K562 (cell line): ENCODE data around the gene NR0B2. TPM values are rescaled to one million over a fixed set of nuclear protein-coding genes. Genes with fewer than 3 reads are reported as not detected.
A peak's percentile ranks its signal among the peaks of the same experiment; 100 is the strongest.

Experiments used
- ATAC-seq: fragments of 200-7000 bp; cut with Tn5 transposase; 3 replicates; pipeline ENCODE4 v1.9.1; 2020; ENCODE audit warnings: moderate library complexity
- BruUV-seq: library from RNA; stranded (reverse); fragments of 400-500 nt; replicated peaks from 2 replicates; lab custom pipeline; 2021; lab: Mats Ljungman, UMichigan
- CTCF ChIA-PET: fragments of 300-600 bp; formaldehyde crosslinking; extraction: SDS; loops from one replicate; lab custom pipeline; 2021; ENCODE audit warnings: low intra/inter-chr PET ratio; lab: Yijun Ruan, JAX
- POLR2A ChIA-PET: fragments of 300-600, 350-650 bp; sonication (Branson Sonifier 250); formaldehyde crosslinking; extraction: SDS; loops from one replicate; lab custom pipeline; 2021; ENCODE audit warnings: antibody characterized with exemption, inconsistent platforms; lab: Yijun Ruan, JAX
- DNase-seq, 4 experiments: peaks; one replicate each; pipeline versions ENCODE4 v3.0.0 to v3.0.0-alpha.2; 2011 to 2018; ENCODE audit warnings: low spot score in 3 of 4, mixed read lengths in 3 of 4; ENCODE audit errors: extremely low read depth in 1 of 4
- FAIRE-seq: peaks from 2 replicates; lab custom pipeline; 2011; peaks lifted over from hg19 to GRCh38; lab: Jason Lieb, UNC
- H2AFZ ChIP-seq: 2 replicates; pipeline ENCODE4 v1.6.0; 2011; ENCODE audit warnings: low read depth, low read length, control low read depth, inconsistent platforms
- H3K27ac ChIP-seq: fragments of 200-600 bp; 3 replicates; pipeline ENCODE4 v1.8.0; 2011; ENCODE audit warnings: low read depth, mild to moderate bottlenecking, control low read depth, inconsistent platforms, low read length, moderate library complexity, mixed read lengths; ENCODE audit errors: extremely low read depth
- H3K27me3 ChIP-seq, 2 experiments: fragments of 300-600 bp in 1 of 2; 2 replicates in 1 of 2; 3 replicates in 1 of 2; pipeline versions ENCODE4 v1.6.0 to v1.8.0; 2011; ENCODE audit warnings: inconsistent platforms in 2 of 2, low read length in 2 of 2, mild to moderate bottlenecking in 1 of 2, mixed read lengths in 1 of 2, moderate library complexity in 1 of 2; ENCODE audit not compliant: control insufficient read depth in 2 of 2, insufficient read depth in 2 of 2
- H3K36me3 ChIP-seq: fragments of 300-600 bp; 3 replicates; pipeline ENCODE4 v1.8.0; 2011; ENCODE audit warnings: mild to moderate bottlenecking, low read length, inconsistent platforms; ENCODE audit not compliant: control insufficient read depth, insufficient read depth
- H3K4me1 ChIP-seq, 2 experiments: fragments of 200-600 bp in 1 of 2; replicated peaks in 1 of 2; 2 replicates in 1 of 2; 3 replicates in 1 of 2; pipeline versions ENCODE4 v1.5.1 to v1.8.0; 2011; ENCODE audit warnings: inconsistent platforms in 2 of 2, low read length in 2 of 2, mild to moderate bottlenecking in 1 of 2, mixed read lengths in 1 of 2, moderate library complexity in 1 of 2; ENCODE audit not compliant: control insufficient read depth in 2 of 2, insufficient read depth in 2 of 2
- H3K4me2 ChIP-seq: 2 replicates; pipeline ENCODE4 v1.6.1; 2011; ENCODE audit warnings: low read length, control low read depth, inconsistent platforms, mixed read lengths; ENCODE audit not compliant: insufficient read depth
- H3K4me3 ChIP-seq: fragments of 200-600 bp; sonication (generic), shearing (Covaris generic); 2 replicates; pipeline ENCODE4 v1.5.1; 2016; ENCODE audit warnings: control low read depth, inconsistent platforms
- H3K79me2 ChIP-seq: fragments of 200-600 bp; 3 replicates; pipeline ENCODE4 v1.8.0; 2011; ENCODE audit warnings: low read length, inconsistent platforms; ENCODE audit not compliant: control insufficient read depth, insufficient read depth
- H3K9ac ChIP-seq, 2 experiments: 2 replicates each; pipeline versions ENCODE4 v1.6.0 to v1.6.1; 2011; ENCODE audit warnings: low read depth in 2 of 2, low read length in 2 of 2, control low read depth in 1 of 2, inconsistent platforms in 1 of 2, mild to moderate bottlenecking in 1 of 2, mixed read lengths in 1 of 2; ENCODE audit not compliant: insufficient read depth in 1 of 2
- H3K9me1 ChIP-seq: one replicate; pipeline ENCODE4 v1.6.0; 2011; ENCODE audit warnings: inconsistent platforms, mild to moderate bottlenecking, low read length, moderate library complexity; ENCODE audit not compliant: control insufficient read depth, insufficient read depth
- H3K9me3 ChIP-seq: replicated peaks from 2 replicates; pipeline ENCODE4 v1.5.1; 2011; ENCODE audit warnings: low read depth, low read length, inconsistent platforms; ENCODE audit not compliant: control insufficient read depth, insufficient read depth
- H4K20me1 ChIP-seq: replicated peaks from 2 replicates; pipeline ENCODE4 v1.6.1; 2011; ENCODE audit warnings: low read length, inconsistent platforms, mixed read lengths; ENCODE audit not compliant: control insufficient read depth, insufficient read depth
- CC2D1A ChIP-seq: fragments of 450-650 bp; IDR thresholded peaks from 2 replicates; pipeline ENCODE4 v1.6.1; 2017; ENCODE audit warnings: mild to moderate bottlenecking
- ESRRB ChIP-seq: fragments of 250-450 bp; sonication (Bioruptor Pico); IDR thresholded peaks from 2 replicates; pipeline ENCODE4 v1.5.0; 2020; ENCODE audit warnings: mild to moderate bottlenecking, moderate library complexity, borderline replicate concordance
- EWSR1 ChIP-seq: fragments of 450-650 bp; IDR thresholded peaks from 2 replicates; pipeline ENCODE4 v1.6.1; 2018; ENCODE audit warnings: borderline replicate concordance, mild to moderate bottlenecking, low read depth, moderate library complexity; ENCODE audit not compliant: partially characterized antibody
- EZH2 ChIP-seq: IDR thresholded peaks from 2 replicates; pipeline ENCODE4 v1.6.1; 2012; ENCODE audit warnings: low read depth, mild to moderate bottlenecking, inconsistent platforms, low read length, borderline replicate concordance
- ZNF232 ChIP-seq: sonication (generic); formaldehyde crosslinking; IDR thresholded peaks from 2 replicates; pipeline ENCODE4 v1.8.0; 2022; ENCODE audit warnings: mild to moderate bottlenecking, missing genetic modification reagents
- ZNF668 ChIP-seq: fragments of 250-450 bp; sonication (Bioruptor Pico); IDR thresholded peaks from 2 replicates; pipeline ENCODE4 v1.8.0; 2022; ENCODE audit warnings: mild to moderate bottlenecking, inconsistent platforms
- ZNF77 ChIP-seq: fragments of 250-450 bp; sonication (Bioruptor Pico); IDR thresholded peaks from 2 replicates; pipeline ENCODE4 v1.5.0; 2020
- WGBS: fragments of 100-300 bp; shearing (Covaris generic); methylation state at CpG from one replicate; pipeline ENCODE4 v1.1.6; 2016; ENCODE audit warnings: low coverage, mixed read lengths; ENCODE audit not compliant: insufficient coverage; ENCODE audit errors: missing lambda C conversion rate; 5-methylcytosine and 5-hydroxymethylcytosine counted together
- in situ Hi-C: fragments of 300-500 bp; cut with MboI; formaldehyde crosslinking; loops from 4 replicates; pipeline ENCODE4 v1.15.0; 2018; ENCODE audit warnings: inconsistent platforms, mixed read lengths
- intact Hi-C: fragments of 100-400 bp; cut with micrococcal nuclease; formaldehyde crosslinking; loops from 2 replicates; pipeline ENCODE4 v1.14.2; 2022
- polyA plus RNA-seq, 8 experiments: library from polyadenylated mRNA; depleted of rRNA in 4 of 8; stranded (reverse) in 5 of 8; unstranded in 3 of 8; fragments of >200 nt; fragmentation: Nextera tagmentation in 2 of 8; fragmentation: Illumina TruSeq in 1 of 8; extraction: Ambion mirVana in 2 of 8; extraction: Trizol in 1 of 8; gene quantifications; 2 replicates each; pipeline versions ENCODE4 v1.2.1 to v1.2.3, GENCODE V29; 2011 to 2014; ENCODE audit warnings: inconsistent platforms in 1 of 8, missing spikeins in 1 of 8
- total RNA-seq, 7 experiments: library from RNA; depleted of rRNA in 6 of 7; stranded (reverse); fragments of >200 nt in 6 of 7; fragmentation: Illumina TruSeq in 2 of 7; extraction: Trizol in 2 of 7; gene quantifications; 2 replicates each; pipeline versions ENCODE4 v1.2.1 to v1.2.3, GENCODE V29; 2011 to 2021; ENCODE audit warnings: low replicate concordance in 1 of 7
- TF ChIP-seq, protein P1 (sequence below): fragments of 200-400 bp; formaldehyde crosslinking; IDR thresholded peaks from 2 replicates; pipeline ENCODE4 v1.6.1; 2017; ENCODE audit warnings: mild to moderate bottlenecking, low read depth, low read length, moderate library complexity
- TF ChIP-seq, protein P2 (sequence below): fragments of 450-650 bp; formaldehyde crosslinking; IDR thresholded peaks from 2 replicates; pipeline ENCODE4 v1.4.0; 2020; ENCODE audit warnings: mild to moderate bottlenecking, moderate library complexity
- TF ChIP-seq, protein P3 (sequence below): IDR thresholded peaks from 2 replicates; pipeline ENCODE4 v1.6.1; 2014; ENCODE audit warnings: antibody characterized with exemption
- TF ChIP-seq, protein P4 (sequence below): fragments of 450-650 bp; IDR thresholded peaks from 2 replicates; pipeline ENCODE4 v1.6.1; 2017; ENCODE audit warnings: antibody characterized with exemption
- TF ChIP-seq, protein P5 (sequence below): sonication (generic); formaldehyde crosslinking; IDR thresholded peaks from 2 replicates; pipeline ENCODE4 v1.8.0; 2022; ENCODE audit warnings: mild to moderate bottlenecking, missing genetic modification reagents

Gene NR0B2
- total and polyA plus RNA-seq, 9 of the 15 experiments (the other 6 are each of a cell fraction or from before 2014, with no cell fraction given) = not detected

DNA sequence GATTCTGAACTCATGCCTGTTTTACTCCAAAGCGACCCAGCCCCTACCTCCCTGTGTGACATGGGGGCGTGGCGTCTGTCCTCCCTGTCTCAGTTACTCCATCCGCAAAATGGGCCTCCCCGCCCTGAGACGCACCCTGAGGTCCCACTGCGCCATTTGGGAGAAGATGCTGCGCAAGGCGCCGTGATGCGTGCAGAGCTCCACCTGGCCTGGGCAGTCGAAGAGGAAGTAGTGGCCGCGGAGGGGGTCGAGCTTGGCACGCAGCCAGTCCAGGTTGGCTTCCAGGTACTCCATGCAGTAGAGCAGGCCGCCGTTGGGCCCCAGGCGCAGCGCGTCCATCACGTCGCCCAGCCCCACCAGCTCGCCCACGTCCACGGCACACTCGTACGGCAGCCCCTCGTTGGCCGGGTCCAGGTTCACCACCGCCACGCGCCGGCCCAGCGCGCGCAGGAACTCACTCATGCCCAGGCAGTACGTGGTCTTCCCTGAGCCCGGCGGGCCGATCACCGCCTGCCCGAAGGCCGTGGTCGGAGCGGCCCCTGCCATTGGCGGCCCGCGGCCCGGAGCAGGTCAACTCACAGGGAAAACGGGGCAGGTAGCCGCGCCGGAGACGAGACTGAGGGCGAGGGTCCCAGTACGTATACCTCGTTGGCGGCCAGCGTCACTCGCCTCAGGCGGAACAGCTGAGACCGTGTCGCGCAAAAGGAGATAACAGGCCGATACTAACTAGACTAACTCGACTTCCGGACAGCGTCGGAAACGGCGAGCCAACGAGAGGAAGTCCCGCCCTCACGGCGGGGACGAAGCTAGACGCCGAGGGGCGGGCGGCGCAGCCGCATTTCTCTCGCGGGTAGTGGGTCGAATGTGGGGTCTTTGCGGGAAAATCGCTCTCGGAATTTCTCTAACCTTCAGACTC, 24.0 kb downstream of the NR0B2 start, which contains the start of gene GPN2 (continued):
- TF ChIP-seq ZNF232 (CRISPR knock-in tag) (peak; percentile 83; the same call in 1 of the 2 replicates), ESRRB (CRISPR knock-in tag) (no peak), ZNF77 (no peak), EZH2 (no peak)

DNA sequence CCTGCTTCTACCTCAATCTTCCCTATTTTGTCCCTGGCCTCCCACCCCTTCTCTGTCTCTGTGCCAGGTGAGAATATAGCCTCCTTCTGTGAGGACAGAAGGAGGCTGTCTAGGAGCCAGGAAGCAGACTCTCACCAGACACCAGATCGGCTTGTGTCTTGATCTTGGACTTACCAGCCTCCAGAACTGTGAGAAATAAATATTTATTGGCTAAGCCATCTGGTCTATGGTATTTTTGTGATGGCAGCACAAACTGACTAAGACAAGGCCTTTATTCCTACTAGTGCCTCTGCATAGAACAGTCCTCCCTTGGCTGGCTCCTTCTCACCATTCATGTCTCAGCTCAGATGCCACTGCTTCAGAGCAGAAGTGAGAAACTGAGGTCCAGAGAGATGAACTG, 25.5 kb downstream of the NR0B2 start:
- 0 out of 4 replicates have a peak overlapping the region, but pooled peaks of 1 of the 2 experiments have one; percentile 37 for H3K9ac ChIP-seq
- H2AFZ ChIP-seq = no peak overlapping the region
- H3K4me3 ChIP-seq = no peak overlapping the region
- no peaks in the 10 kb centered on the region for H3K9me1 ChIP-seq
- no peaks in the 10 kb centered on the region for H3K27me3 ChIP-seq
- peaks cover 7% of the 10 kb centered on the region; the same call in 1 of the 2 replicates for H4K20me1 ChIP-seq
- peaks cover 24% of the 10 kb centered on the region for H3K79me2 ChIP-seq
- FAIRE-seq (no peak), DNase-seq (no peak), ATAC-seq (no peak)
- WGBS = 91% methylated on average over 1 of the region's 1 CpG
- H3K9me3 ChIP-seq = no peaks in the 10 kb centered on the region
- H3K4me2 ChIP-seq = no peak overlapping the region
- ChIA-PET CTCF (no interaction called here), POLR2A (interaction anchor here (0.6 to 12.0 kb wide), 7 partner anchors 11 to 186 kb away, joined by 3 to 110 read pairs (median 3); partner anchors contain the start of gene GPATCH3)
- H3K36me3 ChIP-seq = peaks cover 65% of the 10 kb centered on the region
- in situ Hi-C loops = no loop called here
- intact Hi-C loops = no loop called here
- peaks cover 13 to 27% of the 10 kb centered on the region in 2 experiments for H3K4me1 ChIP-seq
- H3K27ac ChIP-seq = no peak overlapping the region
- BruUV-seq = no TSS peak
- TF ChIP-seq, protein P1, sequence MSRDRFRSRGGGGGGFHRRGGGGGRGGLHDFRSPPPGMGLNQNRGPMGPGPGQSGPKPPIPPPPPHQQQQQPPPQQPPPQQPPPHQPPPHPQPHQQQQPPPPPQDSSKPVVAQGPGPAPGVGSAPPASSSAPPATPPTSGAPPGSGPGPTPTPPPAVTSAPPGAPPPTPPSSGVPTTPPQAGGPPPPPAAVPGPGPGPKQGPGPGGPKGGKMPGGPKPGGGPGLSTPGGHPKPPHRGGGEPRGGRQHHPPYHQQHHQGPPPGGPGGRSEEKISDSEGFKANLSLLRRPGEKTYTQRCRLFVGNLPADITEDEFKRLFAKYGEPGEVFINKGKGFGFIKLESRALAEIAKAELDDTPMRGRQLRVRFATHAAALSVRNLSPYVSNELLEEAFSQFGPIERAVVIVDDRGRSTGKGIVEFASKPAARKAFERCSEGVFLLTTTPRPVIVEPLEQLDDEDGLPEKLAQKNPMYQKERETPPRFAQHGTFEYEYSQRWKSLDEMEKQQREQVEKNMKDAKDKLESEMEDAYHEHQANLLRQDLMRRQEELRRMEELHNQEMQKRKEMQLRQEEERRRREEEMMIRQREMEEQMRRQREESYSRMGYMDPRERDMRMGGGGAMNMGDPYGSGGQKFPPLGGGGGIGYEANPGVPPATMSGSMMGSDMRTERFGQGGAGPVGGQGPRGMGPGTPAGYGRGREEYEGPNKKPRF = no peak
- TF ChIP-seq, protein P2, sequence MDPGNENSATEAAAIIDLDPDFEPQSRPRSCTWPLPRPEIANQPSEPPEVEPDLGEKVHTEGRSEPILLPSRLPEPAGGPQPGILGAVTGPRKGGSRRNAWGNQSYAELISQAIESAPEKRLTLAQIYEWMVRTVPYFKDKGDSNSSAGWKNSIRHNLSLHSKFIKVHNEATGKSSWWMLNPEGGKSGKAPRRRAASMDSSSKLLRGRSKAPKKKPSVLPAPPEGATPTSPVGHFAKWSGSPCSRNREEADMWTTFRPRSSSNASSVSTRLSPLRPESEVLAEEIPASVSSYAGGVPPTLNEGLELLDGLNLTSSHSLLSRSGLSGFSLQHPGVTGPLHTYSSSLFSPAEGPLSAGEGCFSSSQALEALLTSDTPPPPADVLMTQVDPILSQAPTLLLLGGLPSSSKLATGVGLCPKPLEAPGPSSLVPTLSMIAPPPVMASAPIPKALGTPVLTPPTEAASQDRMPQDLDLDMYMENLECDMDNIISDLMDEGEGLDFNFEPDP = no peak
- TF ChIP-seq EWSR1 (no peak), ZNF668 (CRISPR knock-in tag) (no peak), CC2D1A (no peak)
- TF ChIP-seq, protein P3, sequence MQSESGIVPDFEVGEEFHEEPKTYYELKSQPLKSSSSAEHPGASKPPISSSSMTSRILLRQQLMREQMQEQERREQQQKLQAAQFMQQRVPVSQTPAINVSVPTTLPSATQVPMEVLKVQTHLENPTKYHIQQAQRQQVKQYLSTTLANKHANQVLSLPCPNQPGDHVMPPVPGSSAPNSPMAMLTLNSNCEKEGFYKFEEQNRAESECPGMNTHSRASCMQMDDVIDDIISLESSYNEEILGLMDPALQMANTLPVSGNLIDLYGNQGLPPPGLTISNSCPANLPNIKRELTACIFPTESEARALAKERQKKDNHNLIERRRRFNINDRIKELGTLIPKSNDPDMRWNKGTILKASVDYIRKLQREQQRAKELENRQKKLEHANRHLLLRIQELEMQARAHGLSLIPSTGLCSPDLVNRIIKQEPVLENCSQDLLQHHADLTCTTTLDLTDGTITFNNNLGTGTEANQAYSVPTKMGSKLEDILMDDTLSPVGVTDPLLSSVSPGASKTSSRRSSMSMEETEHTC = no peak
- TF ChIP-seq, protein P4, sequence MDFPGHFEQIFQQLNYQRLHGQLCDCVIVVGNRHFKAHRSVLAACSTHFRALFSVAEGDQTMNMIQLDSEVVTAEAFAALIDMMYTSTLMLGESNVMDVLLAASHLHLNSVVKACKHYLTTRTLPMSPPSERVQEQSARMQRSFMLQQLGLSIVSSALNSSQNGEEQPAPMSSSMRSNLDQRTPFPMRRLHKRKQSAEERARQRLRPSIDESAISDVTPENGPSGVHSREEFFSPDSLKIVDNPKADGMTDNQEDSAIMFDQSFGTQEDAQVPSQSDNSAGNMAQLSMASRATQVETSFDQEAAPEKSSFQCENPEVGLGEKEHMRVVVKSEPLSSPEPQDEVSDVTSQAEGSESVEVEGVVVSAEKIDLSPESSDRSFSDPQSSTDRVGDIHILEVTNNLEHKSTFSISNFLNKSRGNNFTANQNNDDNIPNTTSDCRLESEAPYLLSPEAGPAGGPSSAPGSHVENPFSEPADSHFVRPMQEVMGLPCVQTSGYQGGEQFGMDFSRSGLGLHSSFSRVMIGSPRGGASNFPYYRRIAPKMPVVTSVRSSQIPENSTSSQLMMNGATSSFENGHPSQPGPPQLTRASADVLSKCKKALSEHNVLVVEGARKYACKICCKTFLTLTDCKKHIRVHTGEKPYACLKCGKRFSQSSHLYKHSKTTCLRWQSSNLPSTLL = no peak
- TF ChIP-seq, protein P5, sequence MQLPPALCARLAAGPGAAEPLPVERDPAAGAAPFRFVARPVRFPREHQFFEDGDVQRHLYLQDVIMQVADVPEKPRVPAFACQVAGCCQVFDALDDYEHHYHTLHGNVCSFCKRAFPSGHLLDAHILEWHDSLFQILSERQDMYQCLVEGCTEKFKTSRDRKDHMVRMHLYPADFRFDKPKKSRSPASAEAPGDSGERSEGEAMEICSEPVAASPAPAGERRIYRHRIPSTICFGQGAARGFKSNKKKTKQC (CRISPR knock-in tag) = no peak
